GM19023 (cell line): ENCODE measurements around the gene TSPAN14.
A peak's percentile ranks its signal among the peaks of the same experiment; 100 is the strongest.

Experiments
- ATAC-seq: cut with Tn5 transposase; IDR thresholded peaks from one replicate; pipeline ENCODE4 v1.9.1; 2021; ENCODE audit warnings: mild to moderate bottlenecking, moderate library complexity; ENCODE audit not compliant: unreplicated experiment

Gene TSPAN14

GRCh38 chr10:80454513-80455460 lies 677 bp downstream of the TSPAN14 start:
- peak; percentile 25 for ATAC-seq

DNA sequence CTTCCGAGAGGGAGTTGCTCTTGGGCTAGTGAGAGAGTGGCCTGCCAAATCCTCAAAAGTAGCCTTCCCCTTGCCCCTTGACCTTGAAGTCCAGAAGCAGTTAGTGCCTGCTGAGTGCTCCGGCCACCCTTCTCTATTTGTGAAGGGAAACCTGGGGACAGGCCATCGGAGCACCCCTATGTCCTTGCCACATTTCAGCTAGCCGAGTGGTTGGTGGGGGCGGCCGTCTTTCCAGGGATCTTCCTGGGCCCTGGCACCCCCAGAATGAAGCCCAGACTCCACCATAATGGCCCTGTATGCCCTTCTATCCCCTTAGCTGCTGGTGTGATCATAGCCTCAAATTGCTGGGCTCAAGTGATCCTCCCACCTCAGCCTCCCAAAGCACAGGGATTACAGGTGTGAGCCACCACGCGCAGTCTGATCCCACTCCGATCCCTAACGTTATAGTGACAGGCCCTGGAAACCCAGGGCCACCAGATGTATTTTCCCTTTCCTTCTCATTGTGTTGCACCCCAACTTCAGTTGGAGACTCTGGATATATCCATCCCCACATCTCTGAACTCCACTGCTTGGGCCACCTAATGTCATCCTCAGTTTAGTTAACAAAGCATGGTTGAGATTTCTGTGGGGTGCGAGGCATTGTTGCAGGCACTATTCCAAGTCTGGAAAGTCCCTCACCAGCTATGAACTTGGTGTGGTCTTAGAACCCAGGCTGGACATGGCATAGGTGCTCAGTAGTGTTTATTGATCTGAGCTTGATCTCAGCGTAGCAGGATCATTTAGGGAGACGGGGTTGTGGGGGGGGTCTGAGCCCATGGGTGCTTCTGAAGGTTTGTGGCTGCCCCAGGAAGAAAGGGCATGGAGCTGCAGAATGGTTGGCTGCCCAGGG lies 1.6 kb downstream of the TSPAN14 start:
- ATAC-seq, result no peak

GRCh38 chr10:80457554-80458262 lies 3.6 kb downstream of the TSPAN14 start:
- ATAC-seq, result no peak

DNA sequence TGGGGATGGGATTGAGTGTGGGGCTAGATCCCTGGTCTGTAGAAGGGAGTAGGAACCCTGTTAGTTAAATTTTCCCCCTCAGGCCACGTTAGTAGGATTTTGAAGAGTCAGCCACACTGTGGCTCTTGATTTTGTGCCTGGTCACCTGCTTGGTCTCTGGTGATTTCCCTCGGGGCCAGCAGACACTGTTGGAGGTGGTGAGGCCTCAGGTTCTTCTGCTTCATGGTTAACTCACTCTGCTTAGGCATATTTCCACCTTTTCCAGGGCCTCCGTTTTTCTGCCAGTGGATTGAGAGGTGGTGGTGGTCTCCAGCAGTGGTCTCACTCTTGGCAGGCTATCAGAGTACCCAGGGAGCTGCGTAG lies 4.1 kb downstream of the TSPAN14 start:
- ATAC-seq, result no peak

DNA sequence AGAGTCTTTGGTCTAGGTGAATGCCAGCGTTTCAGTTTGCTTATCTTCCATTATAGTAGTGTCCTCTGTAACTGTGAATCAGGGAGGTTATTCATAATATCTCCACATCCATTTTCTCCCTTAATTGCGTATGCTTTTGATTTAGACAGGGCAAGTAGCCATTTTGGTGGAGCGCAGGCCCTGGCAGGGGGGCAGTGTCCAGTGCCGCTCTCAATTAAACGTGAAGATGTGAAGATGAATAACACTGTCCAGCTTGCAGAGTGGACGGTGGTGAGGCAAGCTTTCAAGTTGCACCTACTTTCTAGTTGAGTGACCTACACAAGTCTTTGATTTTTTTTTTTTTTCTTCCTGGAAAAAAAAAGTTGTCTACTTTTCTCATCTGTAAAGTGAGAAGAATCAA lies 4.5 kb downstream of the TSPAN14 start:
- ATAC-seq, result no peak

DNA sequence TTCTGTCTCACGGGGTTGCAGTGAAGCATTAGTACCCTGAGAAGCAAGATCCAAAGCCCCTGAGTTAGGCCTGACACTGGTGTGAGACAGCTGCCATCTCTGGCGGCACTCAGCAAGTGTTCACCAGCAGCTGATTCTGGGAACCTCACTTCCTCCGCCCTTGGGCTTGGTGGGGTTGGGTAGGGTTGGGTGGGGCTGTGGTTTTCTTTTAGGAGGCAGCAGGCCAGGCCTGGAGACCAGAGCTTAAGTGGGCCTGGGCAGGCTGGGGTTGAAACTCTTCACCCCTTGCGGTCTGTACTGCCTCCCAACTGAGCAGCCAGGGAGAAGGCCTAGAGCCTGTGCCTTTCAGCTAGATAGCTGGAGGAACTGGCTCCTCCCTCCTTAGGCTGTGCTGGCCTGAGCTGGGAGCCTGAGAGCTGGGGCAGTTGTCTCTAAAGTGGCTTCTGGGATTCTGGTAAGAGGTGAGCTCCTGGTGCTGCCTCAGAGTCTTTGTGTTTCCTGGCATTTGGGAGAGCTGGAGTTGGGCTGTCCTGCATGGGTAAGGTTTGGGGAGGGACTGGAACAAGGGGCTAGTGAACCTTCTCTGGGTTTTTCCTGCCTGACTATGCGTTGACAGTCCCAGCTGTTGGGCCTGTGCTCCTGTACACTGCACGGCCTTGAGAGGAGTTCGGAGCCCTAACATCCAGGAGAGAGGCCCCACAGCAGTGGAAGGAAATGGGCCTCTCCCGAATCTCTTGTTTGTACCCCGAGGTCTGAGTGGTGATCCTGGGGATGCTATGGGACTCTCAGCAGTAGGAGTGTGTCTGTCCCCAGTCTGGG lies 5.1 kb downstream of the TSPAN14 start:
- ATAC-seq, result peak; percentile 39

GRCh38 chr10:80460399-80461207 lies 6.5 kb downstream of the TSPAN14 start:
- no peak for ATAC-seq

DNA sequence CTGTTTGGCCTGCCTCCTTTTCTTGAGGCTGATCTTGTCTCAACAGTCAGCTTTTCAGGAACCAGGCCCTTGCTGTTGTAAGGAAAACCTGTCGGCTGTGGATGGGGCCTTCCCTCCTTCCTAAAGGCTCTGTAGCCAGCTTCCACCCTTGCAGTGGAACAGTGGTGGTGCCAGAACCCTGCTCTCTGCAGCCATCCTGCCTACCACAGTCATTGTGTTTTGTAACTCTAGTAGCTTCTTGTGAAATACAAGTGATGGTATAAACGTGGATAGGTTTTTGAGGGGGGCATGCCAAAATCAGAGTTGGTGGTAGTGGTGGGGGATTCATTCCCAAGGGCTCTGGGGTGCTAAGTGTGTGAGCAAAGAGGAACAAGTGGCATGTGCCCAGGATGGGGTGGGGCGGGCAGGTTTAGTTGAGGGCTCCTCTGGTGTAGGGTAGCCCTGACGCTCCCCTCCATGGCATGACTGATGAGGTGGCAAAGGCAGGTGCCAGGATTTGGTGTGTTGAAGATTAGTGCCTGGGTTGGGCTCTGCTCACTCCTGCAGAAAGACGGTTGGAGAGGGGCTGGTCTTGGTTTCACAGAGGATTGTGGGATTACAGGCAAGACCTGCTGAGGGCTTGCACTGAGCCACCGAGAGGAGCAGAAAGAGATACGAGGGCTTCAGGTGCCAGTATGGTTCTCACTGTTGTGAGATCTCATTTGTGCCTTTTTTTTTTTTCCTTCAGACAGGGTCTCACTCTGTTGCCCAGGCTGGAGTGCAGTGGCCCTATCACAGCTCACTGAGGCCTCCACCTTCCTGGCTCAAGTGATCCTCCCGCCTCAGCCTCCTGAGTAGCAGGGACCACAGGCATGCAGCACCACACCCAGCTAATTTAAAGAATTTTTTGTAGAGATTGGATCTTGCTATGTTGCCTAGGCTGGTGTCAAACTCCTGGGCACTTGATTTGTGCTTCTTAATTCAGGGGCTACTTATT lies 7.4 kb downstream of the TSPAN14 start:
- ATAC-seq, result no peak

GRCh38 chr10:80462299-80462980 lies 8.3 kb downstream of the TSPAN14 start:
- ATAC-seq, result no peak

DNA sequence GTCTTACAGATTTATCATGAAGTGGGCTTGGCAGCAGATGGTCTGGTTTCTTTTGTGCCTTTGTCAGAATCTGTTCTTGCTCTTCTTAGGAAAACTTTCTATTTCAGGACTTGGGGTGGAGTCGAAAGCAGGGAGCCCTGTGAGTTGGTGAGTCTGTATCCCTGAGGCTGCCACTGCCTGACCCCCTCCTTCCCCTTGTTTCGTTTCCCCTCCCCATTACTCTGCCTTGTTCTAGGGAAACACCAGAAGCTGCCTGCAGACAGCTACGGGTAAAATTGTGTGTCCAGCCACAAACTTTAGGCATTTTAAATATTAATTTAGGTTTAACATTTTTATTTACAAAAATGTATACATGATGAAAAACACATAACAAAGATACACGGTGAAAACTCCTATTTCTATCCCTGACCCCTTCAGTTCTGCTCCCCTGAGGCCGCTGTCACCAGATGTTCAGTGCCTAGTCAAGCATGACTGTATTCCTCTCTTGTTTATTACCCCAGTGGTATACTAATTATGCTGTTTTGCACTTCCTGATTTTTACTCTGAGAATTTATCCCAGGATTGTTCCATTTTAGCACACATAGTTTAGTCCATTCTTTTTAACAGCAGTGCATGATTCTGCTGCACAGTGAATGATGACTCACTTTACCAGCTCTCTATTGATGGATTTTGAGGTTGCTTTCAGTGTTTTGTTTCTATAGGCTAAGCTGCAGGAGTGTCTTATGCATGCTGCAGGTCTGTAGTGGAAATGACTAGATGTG lies 9.1 kb downstream of the TSPAN14 start:
- ATAC-seq, result no peak

- no peak for ATAC-seq
These were observed 9.8 kb downstream of the TSPAN14 start for GRCh38 chr10:80463868-80464267.

- ATAC-seq, result no peak
These were observed 10.7 kb downstream of the TSPAN14 start for GRCh38 chr10:80464557-80465450.

GRCh38 chr10:80465451-80465835 lies 11.3 kb downstream of the TSPAN14 start:
- ATAC-seq, result no peak

DNA sequence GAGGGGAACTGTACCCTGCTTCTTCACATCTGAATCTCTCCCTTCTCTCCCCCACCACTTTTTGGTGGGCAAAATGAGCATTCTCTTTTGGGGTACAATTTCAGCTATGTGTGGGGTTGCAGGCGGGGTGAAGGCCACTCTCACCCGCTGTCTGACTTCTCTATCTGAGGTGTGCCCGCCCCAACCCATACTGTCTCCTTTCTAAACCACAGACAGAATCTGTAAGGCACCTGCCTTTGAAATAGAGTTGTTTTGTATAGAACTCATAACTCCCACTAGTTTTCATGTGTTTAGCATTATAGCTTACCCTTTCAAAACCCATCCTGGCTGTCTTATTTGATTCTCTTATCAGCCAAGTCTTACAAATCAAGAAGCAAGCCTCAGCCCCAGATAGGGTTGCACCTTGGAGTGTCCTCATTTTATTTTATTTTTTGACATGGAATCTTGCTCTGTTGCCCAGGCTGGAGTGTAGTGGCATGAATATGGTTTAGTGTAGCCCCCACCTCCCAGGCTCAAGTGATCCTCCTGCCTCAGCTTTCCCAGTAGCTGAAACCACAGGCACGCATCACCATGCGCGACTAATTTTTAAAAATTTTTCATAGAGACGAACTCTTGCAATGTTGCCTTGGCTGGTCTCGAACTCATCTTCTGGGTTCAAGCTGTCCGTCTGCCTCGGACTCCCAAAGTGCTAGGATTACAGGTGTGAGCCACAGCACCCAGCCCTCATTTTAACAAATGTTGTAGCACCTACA lies 11.9 kb downstream of the TSPAN14 start:
- peak; percentile 36 for ATAC-seq

GRCh38 chr10:80466724-80467326 lies 12.7 kb downstream of the TSPAN14 start:
- no peak for ATAC-seq
